GM12878 (cell line): Measurements from ENCODE around the gene CAMK2G.

Source experiments
- CHD2 ChIP-seq: IDR thresholded peaks from 2 replicates; pipeline ENCODE4 v1.6.1; 2011; ENCODE audit warnings: low read depth, low read length, improper control_type of control experiment, borderline replicate concordance
- CHD4 ChIP-seq: fragments of 200-600 bp; sonication (generic); IDR thresholded peaks from 2 replicates; pipeline ENCODE4 v1.6.1; 2016; ENCODE audit warnings: mild to moderate bottlenecking
- FOXK2 ChIP-seq: fragments of 450-650 bp; IDR thresholded peaks from 2 replicates; pipeline ENCODE4 v1.6.1; 2017; ENCODE audit warnings: mild to moderate bottlenecking, moderate library complexity
- MXI1 ChIP-seq: fragments of 150-350 bp; IDR thresholded peaks from 2 replicates; pipeline ENCODE4 v1.6.1; 2011; ENCODE audit warnings: low read depth, mild to moderate bottlenecking, inconsistent platforms, low read length, improper control_type of control experiment
- NFIC ChIP-seq: IDR thresholded peaks from 2 replicates; pipeline ENCODE4 v1.6.1; 2012; ENCODE audit warnings: low read depth, mild to moderate bottlenecking, inconsistent platforms, low read length, moderate library complexity
- NR2C2 ChIP-seq: IDR thresholded peaks from 2 replicates; pipeline ENCODE4 v1.6.1; 2011; ENCODE audit warnings: borderline replicate concordance, low read depth; ENCODE audit not compliant: control insufficient read depth, insufficient read length
- PAX8 ChIP-seq: fragments of 450-650 bp; IDR thresholded peaks from 2 replicates; pipeline ENCODE4 v1.6.1; 2017; ENCODE audit warnings: mild to moderate bottlenecking, moderate library complexity
- RAD21 ChIP-seq: IDR thresholded peaks from 2 replicates; pipeline ENCODE4 v1.6.1; 2011; ENCODE audit warnings: mild to moderate bottlenecking, low read depth, low read length, moderate library complexity; ENCODE audit not compliant: insufficient read depth
- WRNIP1 ChIP-seq: IDR thresholded peaks from 2 replicates; pipeline ENCODE4 v1.6.1; 2011; ENCODE audit warnings: low read depth, low read length, improper control_type of control experiment, borderline replicate concordance
- YY1 ChIP-seq: IDR thresholded peaks from 2 replicates; pipeline ENCODE4 v1.6.1; 2011; ENCODE audit warnings: low read depth, mild to moderate bottlenecking, low read length
- TF ChIP-seq, protein P1 (sequence below): IDR thresholded peaks from 2 replicates; pipeline ENCODE4 v1.6.1; 2011; ENCODE audit warnings: borderline replicate concordance, low read depth, mild to moderate bottlenecking, moderate library complexity, low read length; ENCODE audit not compliant: insufficient read depth, poor library complexity, severe bottlenecking
- TF ChIP-seq, protein P2 (sequence below), 3 experiments: IDR thresholded peaks in 2 of 3; conservative IDR thresholded peaks in 1 of 3; 2 replicates each; pipeline ENCODE4 v1.5.1; 2011; ENCODE audit warnings: low read depth in 3 of 3, low read length in 3 of 3, mild to moderate bottlenecking in 3 of 3, control low read depth in 2 of 3, moderate library complexity in 2 of 3, inconsistent platforms in 1 of 3, mixed read lengths in 1 of 3; ENCODE audit not compliant: control insufficient read depth in 2 of 3, insufficient read depth in 1 of 3; ENCODE audit errors: extremely low read depth in 1 of 3
- TF ChIP-seq, protein P3 (sequence below): fragments of 450-650 bp; formaldehyde crosslinking; IDR thresholded peaks from 2 replicates; pipeline ENCODE4 v1.4.0; 2020; ENCODE audit warnings: mild to moderate bottlenecking, moderate library complexity

DNA sequence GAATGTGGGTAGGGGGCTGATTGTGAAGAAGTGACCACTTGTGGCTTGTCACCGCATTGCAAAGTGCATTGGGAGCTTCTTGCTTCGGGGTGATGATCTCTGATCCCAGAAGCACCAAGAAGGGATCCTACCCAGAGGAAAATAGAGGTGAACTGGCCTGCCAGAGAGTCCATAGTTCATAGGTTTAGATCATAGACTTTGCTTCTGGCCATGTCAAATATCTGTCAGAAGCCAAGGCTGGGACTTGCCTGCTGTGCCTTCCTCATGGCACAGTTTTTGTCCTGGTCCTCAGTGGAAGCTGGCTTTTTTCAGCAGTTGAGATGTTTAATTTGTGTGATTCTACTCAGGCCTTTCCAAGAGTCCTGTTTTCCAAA lies 87.9 kb downstream of the CAMK2G start:
- no peak for TF ChIP-seq YY1
- TF ChIP-seq, protein P1, sequence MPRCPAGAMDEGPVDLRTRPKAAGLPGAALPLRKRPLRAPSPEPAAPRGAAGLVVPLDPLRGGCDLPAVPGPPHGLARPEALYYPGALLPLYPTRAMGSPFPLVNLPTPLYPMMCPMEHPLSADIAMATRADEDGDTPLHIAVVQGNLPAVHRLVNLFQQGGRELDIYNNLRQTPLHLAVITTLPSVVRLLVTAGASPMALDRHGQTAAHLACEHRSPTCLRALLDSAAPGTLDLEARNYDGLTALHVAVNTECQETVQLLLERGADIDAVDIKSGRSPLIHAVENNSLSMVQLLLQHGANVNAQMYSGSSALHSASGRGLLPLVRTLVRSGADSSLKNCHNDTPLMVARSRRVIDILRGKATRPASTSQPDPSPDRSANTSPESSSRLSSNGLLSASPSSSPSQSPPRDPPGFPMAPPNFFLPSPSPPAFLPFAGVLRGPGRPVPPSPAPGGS = no peak
- TF ChIP-seq, protein P2, sequence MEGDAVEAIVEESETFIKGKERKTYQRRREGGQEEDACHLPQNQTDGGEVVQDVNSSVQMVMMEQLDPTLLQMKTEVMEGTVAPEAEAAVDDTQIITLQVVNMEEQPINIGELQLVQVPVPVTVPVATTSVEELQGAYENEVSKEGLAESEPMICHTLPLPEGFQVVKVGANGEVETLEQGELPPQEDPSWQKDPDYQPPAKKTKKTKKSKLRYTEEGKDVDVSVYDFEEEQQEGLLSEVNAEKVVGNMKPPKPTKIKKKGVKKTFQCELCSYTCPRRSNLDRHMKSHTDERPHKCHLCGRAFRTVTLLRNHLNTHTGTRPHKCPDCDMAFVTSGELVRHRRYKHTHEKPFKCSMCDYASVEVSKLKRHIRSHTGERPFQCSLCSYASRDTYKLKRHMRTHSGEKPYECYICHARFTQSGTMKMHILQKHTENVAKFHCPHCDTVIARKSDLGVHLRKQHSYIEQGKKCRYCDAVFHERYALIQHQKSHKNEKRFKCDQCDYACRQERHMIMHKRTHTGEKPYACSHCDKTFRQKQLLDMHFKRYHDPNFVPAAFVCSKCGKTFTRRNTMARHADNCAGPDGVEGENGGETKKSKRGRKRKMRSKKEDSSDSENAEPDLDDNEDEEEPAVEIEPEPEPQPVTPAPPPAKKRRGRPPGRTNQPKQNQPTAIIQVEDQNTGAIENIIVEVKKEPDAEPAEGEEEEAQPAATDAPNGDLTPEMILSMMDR (IDR thresholded peaks at IDR 0.05 in 2 of 3, conservative IDR thresholded peaks at IDR 0.05 in 1 of 3; ENCODE audit: control insufficient read depth in 2 of 3, extremely low read depth in 1 of 3, insufficient read depth in 1 of 3, low read depth in 3 of 3, low read length in 3 of 3) = no peak
- no peak for TF ChIP-seq NR2C2
- TF ChIP-seq, protein P3, sequence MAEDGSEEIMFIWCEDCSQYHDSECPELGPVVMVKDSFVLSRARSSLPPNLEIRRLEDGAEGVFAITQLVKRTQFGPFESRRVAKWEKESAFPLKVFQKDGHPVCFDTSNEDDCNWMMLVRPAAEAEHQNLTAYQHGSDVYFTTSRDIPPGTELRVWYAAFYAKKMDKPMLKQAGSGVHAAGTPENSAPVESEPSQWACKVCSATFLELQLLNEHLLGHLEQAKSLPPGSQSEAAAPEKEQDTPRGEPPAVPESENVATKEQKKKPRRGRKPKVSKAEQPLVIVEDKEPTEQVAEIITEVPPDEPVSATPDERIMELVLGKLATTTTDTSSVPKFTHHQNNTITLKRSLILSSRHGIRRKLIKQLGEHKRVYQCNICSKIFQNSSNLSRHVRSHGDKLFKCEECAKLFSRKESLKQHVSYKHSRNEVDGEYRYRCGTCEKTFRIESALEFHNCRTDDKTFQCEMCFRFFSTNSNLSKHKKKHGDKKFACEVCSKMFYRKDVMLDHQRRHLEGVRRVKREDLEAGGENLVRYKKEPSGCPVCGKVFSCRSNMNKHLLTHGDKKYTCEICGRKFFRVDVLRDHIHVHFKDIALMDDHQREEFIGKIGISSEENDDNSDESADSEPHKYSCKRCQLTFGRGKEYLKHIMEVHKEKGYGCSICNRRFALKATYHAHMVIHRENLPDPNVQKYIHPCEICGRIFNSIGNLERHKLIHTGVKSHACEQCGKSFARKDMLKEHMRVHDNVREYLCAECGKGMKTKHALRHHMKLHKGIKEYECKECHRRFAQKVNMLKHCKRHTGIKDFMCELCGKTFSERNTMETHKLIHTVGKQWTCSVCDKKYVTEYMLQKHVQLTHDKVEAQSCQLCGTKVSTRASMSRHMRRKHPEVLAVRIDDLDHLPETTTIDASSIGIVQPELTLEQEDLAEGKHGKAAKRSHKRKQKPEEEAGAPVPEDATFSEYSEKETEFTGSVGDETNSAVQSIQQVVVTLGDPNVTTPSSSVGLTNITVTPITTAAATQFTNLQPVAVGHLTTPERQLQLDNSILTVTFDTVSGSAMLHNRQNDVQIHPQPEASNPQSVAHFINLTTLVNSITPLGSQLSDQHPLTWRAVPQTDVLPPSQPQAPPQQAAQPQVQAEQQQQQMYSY = no peak
- TF ChIP-seq RAD21 = no peak
- TF ChIP-seq NFIC = no peak
- no peak for TF ChIP-seq WRNIP1
- TF ChIP-seq CHD4 = no peak
- TF ChIP-seq FOXK2 = no peak
- TF ChIP-seq MXI1 = no peak
- TF ChIP-seq PAX8 = no peak
- no peak for TF ChIP-seq CHD2
